Glomerular visceral epithelial cell (primary cell): ENCODE results near the gene GOLGA2.
A peak's percentile ranks its signal among the peaks of the same experiment; 100 is the strongest.
"Not testable (repeated sequence)": the region's sequence is repeated elsewhere in the genome, so short reads cannot be mapped to it uniquely, and the experiment has no call there.

Source experiments
- DNase-seq: peaks from one replicate; pipeline ENCODE4 v3.0.0-alpha.2; 2016; ENCODE audit errors: extremely low spot score

The GOLGA2 gene

DNA sequence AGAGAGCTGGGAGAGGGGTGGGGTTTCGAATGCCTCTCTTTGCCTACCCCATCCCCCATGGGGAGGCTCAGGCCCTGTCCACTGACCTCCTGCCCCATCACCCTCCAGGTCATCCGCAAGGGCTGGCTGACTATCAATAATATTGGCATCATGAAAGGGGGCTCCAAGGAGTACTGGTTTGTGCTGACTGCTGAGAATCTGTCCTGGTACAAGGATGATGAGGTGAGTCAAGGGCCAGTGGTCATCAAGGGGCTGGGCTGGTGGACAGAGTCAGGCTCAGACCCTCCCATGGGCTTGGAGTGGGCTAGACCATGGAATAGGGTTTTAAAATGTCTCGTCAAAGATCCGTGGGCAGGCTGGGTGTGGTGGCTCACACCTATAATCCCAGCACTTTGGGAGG lies 33.7 kb downstream of the GOLGA2 start:
- DNase-seq: no peak

DNA sequence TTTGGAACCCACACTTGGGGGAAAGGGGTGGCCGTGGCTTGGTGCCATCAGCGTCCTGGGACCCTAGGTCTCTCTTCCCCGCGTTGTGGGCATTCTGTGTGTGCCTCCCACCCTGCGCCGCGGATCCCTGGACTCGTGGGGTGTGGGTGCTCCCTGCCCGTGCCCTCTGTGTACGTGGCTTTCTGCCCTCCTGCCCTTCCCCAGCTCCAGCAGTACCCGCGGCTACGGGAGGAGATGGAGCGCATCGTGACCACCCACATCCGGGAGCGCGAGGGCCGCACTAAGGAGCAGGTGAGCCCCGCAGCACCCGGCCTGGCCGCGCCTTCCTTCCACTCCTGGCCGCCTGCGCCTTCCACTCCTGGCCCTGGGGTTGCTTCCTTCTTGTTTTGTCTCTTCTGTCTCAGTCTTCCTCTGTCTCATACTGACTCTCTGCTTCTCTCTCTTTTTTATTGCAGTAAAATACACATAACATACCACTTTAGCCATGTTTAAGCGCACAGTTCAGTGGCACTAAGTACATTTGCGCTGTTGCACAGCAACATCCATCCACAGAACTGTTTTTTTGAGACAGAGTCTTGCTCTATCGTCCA lies 41.9 kb downstream of the GOLGA2 start:
- DNase-seq: no peak

DNA sequence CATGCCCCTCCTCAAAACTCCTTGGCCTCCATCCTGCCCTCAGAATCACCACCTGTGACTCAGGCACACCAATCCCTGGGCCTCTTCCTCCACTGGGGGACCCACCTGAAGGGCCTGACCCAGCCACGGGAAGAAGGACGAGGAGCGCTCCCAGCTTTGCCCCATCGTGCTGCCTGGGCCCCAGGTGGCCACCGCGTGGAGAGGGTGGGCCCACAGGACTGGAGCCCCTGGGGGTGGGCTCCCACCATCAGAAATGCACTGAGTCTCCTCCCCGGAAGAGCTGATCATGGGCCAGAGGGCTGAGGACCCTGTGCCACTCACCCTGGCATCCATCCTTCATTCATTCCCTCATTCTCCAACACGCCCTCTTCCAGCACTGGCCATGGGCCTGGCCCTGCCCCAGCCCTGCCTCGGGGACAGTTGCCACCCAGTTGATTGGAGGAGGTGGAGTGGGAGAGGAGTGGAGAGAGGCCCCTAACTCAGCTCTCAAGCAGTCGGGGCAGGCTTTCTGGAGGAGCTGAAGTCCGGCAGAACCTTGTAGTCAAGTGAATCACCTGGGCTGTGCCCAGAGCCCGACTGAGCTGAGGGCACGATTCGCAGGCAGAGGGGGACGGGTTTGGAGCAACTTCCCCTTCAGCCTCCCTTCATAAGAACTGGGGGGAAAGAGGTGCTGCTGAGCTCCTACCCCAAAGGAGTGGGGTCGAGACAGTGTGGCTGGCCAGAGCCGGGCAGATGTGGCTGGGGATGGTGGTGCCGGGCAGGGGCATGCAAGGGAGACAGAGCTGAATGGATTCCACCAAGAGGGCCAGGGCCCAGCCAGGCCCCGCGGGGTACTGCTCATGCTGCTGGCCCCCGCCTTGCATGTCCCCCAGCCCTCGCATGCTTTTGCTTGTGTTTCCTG lies 43.0 kb downstream of the GOLGA2 start:
- no peak for DNase-seq

DNA sequence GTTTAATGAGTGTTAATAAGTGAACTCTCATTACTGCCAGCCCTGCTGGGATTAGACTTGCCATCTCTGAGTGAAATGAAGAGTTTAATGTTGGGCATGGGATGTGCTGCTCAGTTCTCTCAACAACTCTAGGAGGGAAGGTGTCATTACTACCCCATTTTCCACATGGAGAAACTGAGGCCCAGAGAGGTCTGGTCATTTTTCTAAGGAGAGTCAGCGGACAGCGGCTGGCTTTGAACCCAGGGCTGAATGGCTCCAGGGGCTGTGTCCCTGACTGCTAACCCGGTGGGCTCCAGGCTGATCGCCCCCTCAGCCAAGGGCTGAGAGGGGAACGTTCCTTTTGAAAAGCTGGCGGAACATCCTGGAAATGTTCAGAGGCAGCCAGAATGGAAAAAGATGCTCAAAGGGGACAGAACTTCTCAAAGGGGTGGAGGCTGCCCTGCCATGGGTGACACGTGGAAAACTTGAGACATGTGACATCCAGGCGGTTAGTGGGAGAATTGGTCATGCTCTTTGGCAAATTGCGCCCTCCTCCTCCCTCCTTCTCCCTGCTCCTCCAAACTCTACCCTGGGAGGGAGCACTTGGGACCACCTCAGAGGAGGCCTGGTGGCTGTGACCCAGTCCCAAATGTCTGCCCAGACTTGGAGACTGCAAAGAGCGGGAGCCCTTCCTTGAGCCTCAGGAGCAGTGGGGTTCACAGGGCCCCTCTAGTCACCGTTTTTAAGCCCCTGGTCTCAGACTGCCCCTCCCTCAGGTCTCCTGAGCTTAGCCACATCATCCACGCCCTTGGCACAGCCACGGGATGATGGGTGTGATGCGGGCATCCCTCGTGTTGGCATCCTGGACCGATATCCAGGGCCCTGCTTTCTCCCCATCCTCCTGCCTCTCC lies 43.9 kb downstream of the GOLGA2 start:
- no peak for DNase-seq

DNA sequence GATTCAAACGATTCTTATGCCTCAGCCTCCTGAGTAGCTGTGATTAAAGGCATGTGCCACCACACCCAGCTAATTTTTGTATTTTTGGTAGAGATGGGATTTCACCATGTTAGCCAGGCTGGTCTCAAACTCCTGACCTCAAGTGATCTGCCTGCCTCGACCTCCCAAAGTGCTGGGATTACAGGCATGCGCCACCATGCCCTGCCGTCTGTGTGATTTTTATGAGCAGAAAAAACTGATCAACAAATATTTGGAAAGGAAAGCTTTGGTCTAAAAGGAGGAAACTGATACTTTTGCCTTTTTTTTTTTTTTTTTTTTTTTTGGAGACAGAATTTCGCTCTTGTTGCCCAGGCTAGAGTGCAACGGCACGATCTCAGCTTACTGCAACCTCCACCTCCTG lies 44.9 kb downstream of the GOLGA2 start:
- not testable (repeated sequence) for DNase-seq

DNA sequence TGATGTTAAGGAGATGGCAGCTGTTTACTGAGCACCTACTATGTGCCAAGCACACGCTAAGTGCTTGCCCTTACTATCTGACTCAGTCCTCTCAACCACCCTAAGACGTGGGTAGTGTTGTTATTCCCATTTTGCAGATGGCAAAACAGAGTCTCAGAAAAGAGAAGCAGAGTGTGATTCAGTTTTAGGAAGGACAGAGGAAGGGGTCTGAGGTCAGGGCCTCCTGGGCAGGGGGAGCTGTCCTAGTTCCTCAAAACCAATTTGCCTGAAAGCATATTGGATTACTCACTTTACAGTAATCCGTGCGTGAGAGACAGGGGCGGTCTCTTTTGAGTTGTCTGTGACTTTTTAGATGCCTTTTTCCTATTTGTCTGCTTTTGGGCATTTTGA lies 49.4 kb downstream of the GOLGA2 start:
- no peak for DNase-seq

DNA sequence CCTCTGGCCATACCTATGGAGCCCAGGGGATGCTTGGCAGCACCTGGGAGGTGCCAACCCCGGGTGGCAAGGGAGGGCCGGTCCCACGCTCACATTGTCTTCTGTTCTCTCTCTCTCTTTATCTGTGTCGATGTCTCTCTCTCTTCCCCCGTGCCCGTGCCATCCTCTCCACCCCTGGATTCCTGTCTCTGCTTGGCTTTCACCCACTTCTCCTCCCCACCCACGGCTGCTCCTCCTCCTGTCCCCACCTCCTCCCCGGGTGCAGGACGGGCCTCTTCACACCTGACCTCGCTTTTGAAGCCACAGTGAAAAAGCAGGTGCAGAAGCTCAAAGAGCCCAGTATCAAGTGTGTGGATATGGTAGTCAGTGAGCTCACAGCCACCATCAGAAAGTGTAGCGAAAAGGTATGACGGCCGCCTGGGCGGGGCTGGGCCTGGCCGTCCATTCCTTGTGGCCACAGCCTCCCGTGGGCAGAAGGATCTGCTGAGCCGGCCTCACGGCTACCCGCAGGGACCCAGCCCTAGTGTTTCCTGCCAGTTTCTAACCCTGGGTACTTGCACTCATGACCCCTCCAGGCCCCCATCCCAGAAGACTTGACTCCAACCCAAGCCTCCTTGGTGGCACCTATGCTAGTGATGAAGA lies 49.9 kb downstream of the GOLGA2 start:
- DNase-seq: no peak

DNA sequence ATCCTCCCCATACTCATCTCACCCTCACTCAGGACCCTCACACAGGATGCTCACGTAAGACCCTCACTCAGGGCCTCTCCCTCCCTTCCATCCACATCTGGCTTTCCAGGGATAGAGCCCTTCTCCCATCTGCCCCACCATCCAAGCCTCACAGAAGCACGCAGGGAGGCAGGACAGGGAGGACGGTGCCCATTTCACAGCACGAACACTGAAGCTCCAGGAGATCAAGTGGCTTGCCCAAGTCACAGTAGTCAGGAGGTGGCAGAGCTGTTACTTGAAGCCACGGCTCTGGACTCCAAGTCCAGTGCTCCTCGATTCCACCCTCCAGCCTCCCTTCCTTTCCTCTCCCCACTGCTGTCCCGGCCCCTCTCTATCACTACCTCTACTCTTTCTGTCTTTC lies 50.9 kb downstream of the GOLGA2 start:
- no peak for DNase-seq

DNA sequence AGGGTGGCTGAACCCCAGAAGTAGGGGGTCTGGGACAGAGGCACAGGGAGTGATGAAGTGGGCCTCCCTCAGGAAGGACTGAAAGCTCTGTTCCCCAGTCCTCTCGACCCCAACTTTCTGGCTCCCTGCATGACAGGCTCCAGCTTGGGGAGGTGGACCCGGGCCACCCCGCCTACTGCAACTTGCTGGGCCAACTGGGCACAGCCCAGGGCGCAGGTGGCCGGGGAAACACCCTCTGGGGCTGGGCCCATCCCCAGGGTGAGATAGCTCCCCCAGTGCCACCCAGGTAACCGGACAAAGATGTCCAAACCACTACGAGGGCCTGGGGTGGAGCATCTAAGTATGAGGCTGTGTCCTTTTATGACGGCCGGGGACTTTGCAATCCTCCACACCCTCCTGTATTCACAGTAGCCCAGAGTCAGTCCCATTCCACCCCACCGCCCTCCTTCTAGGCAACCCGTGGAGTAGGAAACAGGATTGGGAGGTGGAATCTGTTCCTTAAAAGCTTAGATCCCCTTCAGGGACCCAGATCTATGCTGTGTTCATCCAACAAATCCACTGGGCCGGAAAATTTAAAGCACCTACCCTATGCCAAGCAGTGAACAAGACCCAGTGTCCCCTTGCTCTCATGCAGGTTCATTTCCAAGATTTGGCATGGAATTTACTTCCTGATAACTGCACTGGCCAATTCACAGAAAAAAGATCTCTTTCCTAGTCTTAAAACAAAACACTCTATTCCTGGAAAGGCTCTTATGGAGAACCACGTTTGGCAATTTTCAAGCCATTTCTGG lies 52.7 kb downstream of the GOLGA2 start:
- DNase-seq: no peak

DNA sequence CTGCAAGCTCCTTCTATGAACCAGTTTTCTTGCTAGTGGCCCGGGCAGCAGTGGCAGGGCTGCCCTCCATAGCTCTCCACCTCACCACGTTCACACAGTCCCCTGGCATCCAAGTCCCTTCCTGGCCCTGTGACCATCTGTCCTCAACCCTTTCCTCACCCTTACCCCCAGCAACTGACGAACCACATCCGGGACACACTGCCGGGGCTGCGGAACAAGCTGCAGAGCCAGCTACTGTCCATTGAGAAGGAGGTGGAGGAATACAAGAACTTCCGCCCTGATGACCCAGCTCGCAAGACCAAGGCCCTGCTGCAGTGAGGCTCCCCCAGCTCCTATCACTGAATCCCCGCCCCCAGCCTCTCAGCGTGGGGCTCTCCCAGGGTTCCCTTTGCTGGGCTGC lies 53.8 kb downstream of the GOLGA2 start:
- DNase-seq: no peak

DNA sequence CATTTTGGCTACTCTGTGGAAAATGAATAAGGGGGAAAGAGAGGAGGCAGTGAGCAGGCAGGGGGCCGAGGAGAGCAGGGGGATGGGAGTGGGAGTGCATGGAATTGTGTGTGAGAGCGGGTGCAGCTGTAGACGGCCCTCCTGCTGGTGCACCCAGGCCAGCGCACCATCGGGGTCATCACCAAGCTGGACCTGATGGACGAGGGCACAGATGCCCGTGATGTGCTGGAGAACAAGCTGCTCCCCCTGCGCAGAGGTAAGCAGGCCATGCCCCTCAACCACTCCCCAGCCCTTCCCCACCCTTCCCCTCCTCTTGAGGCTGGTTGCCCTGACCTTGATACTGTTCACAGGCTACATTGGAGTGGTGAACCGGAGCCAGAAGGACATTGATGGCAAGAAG lies 56.0 kb downstream of the GOLGA2 start:
- DNase-seq: no peak

DNA sequence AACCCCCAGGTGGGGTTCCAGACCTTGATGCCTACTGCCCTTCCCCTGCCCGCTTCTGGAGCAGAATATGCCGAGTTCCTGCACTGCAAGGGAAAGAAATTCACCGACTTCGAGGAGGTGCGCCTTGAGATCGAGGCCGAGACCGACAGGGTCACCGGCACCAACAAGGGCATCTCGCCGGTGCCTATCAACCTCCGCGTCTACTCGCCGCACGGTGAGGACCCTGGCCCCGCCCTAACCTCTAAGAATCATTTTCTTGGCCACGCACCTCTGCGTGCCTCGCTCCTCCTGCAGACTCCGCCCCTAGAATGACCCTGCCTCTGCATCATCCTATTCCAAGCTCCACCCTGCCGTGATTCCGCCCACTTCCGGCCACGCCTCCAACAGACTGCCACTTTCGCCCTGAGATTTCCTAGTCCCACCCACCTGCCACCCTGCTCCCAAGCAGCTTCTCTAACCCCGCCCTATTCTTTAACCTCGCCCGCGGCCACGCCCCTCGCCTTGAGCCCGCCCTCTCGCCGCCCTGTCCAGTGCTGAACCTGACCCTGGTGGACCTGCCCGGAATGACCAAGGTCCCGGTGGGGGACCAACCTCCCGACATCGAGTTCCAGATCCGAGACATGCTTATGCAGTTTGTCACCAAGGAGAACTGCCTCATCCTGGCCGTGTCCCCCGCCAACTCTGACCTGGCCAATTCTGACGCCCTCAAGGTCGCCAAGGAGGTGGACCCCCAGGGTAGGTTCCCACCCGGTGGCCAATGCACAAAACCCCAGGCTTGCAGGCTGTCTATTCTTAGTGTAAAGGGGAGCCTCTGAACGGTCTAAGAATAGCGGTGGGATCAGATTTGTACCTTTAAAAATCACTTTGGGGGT lies 57.1 kb downstream of the GOLGA2 start:
- peak; percentile 87 for DNase-seq

DNA sequence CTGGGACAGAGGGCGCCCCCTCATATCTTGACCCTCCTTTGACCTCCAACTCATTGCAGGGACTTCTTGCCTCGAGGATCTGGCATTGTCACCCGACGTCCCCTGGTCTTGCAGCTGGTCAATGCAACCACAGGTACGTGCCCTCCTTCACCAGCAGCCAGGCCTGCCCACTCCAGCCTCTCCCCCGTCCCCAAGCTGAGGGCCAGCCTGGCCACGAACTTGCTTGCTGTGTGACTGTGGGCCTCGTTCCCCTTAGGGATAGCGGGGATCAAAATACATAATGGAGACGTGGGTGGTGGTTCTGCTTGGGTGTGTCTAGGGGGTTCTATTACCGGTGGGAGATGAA lies 57.7 kb downstream of the GOLGA2 start:
- DNase-seq: no peak

DNA sequence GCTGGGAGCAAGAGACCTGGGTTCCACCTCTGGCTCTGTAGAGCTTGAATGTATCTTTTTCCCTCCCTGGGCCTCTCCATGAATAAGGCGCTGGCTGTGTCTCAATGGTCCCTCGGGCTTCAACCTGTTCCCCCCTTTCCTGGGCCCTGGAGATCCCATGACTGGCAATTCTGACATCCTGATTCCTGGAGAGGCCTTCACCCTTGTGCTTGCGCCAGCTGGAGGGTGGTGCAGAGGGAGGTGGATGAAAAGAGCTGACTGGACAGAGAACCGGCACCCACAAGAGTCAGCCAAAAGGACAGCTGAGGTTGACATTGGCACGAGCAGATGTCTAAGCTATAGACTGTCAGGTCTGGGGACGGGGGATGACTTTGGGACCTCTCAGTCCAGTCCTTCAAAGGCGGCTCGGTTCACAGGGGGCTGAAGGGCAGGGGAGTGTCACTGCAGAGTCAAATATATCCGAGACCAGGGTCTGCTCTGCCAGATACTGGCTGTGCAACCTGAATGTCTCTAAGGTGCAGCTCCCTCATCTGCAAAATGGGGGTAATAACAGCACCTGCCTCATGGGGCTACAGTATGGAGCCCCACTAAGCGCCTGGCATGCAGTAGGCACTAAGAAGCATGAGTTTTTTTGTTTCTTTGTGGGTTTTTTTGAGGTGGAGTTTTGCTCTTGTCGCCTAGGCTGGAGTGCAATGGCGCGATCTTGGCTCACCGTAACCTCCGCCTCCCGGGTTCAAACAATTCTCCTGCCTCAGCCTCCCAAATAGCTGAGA lies 58.8 kb downstream of the GOLGA2 start:
- DNase-seq: no peak

DNA sequence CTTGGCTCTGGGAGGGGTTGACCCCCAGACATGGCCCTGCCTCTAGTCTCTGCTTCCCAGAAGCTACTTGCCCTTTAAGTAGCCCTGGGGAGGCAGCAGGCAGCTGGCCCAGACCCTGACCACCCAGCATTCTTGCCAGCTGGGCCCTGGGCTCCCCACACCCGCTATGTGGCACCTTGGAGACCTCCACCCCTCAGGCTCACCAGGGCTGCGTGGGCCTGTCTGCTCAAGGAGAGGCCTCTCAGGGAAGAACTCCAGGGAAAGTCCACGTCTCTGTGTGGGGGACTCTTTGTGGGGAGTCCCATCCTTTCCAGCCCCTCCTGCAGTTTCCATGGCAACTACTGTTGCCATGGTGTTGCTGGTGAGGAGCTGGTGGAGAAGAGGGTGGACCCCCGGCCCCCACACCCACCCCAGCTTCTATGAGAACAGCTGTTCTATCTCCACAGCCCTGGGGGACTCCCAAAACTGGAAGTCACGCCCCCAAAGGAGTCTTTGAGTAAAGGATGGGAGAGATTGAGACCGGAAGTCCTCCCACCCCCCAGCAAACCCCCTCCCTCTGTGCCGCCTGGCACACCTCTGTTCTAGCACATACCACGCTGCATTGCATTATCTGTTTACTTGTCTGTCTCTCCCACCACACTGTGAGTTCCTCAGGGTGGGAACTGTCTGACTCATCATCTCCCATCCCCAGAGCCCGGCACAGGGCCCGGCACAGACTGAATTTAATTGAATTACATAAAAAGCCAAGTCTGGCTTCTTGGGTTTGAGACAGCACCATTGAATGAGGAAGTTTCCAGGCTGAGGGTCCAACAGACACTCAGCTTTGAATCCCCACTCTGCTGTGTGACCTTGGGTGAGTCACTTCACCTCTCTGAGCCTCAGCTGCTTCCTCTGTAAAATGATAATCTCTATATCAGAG lies 60.1 kb downstream of the GOLGA2 start:
- peak; percentile 69 for DNase-seq

DNA sequence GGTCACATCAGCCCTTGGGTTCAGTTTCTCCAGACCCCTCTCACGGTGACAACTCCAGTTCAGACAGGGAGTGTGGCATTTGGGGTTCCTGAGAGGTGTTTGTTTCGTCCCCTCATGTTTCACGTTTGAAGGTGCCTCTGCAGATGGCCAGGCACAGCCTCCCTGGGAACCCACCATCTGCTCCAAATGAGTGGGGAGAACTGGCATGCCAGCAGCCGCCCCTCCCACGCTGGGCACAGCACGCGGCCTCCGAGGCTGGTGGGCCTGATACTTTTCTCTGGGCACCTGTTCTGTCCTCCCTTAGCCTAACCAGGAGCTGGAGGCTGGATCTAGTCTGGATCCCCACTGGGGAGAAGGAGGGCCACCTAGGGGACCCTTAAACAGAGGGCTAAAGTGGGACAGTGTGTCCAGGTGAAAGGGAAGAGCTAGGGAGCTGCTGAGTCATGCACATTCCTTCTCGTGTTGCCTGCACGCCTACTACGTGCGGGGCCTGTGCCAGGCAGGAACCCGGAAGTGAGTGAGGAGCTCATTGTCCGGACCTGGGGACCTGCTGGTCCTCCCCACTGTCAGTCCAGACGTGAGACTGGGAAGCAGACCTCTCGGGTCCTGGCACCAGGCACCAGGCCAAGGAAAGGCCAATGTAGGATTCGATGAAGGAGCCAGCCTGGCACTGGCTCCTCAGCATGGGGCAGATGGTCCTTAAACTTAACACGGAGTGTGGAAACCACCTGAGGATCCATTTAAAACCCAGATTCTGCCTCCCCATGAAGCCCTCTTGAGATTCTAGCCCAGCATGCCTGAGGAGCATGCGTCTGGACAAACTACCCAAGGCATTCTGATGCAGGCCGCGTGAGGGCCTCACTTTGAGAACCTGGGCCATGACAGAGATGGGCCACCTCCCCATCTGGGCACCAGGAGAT lies 61.0 kb downstream of the GOLGA2 start:
- peak; percentile 36 for DNase-seq

DNA sequence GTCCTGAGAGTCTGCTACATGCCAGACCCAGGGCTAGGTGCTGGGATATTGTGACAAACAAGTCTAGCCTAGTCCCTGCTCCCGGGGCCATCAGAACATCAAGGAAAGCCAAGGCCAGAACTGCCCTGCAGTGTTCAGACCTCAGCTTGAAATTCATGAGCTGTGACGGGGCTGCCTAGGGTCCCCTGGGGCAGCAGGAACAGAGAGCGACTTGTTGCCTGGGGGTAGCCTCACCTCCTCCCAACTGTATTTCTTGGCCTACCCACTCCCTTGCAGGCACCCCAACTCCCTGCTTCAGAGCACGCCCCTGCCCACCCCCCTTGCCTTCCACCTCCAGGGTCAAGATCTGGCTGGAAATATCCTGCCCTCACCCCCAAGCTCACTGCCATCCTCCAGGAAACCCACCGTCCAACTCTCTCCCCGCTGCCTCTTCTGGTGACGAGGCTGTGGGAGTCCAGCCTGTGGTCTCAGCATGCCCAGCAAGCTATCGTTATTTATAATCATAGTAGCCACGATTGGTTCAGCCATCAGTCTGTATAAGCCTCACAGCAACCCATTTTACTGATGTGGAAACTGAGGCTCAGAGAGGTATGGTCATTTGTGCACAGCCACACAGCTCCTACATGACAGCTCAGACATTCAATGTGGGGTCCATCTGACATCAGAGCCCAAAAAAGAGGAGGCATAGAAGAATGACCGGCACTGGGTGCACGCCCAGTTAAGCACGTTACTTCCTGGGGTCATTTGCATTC lies 61.9 kb downstream of the GOLGA2 start:
- no peak for DNase-seq
